Posterior cingulate gyrus (tissue), 11 donors: ENCODE results near the gene OTOGL.

Experiments used
- DNase-seq, 10 donors: peaks; one replicate each; pipeline versions ENCODE4 v3.0.0 to v3.0.0-alpha.2; 2020 to 2021; ENCODE audit warnings: mixed read lengths in 3 of 10
- intact Hi-C: fragments of 100-400 bp; cut with DNase I; formaldehyde crosslinking; loops from one replicate; pipeline ENCODE4 v1.15.1; 2023

The OTOGL gene

GRCh38 chr12:80183939-80184338 is 84.6 kb downstream of the OTOGL start:
- DNase-seq, result no peak
- intact Hi-C loops, result loop anchor here (10.0 kb wide), 2 partner anchors 249 to 299 kb away; partner anchors contain the start of gene PPP1R12A

DNA sequence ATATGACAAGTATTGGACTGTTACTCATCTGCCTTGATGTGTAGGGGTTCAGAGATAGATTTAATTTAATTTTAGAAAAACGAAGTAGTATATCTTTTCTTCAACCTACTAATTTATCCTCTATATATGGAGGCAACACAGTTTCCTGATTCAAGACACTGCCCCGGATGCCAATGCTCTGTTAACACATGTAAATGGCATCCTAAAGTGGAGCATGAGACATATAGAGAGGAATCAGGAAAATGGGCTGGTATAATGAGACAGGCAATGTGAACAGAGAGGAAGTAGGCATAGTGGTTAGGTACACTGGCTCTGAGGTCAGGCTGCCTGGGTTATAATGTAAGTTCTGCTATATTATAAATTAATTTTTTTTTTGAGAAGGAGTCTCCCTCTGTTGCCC is 85.6 kb downstream of the OTOGL start:
- DNase-seq, result no peak
- intact Hi-C loops, result loop anchor here (5.0 to 10.0 kb wide), 3 partner anchors 250 to 628 kb away; partner anchors contain the start of gene PPP1R12A

GRCh38 chr12:80186727-80187217 is 87.4 kb downstream of the OTOGL start:
- peak in 2 of 10 donors; percentile 12 to 21 for DNase-seq
- intact Hi-C loops, result loop anchor here (5.0 to 10.0 kb wide), 3 partner anchors 252 to 629 kb away; partner anchors contain the start of gene PPP1R12A

DNA sequence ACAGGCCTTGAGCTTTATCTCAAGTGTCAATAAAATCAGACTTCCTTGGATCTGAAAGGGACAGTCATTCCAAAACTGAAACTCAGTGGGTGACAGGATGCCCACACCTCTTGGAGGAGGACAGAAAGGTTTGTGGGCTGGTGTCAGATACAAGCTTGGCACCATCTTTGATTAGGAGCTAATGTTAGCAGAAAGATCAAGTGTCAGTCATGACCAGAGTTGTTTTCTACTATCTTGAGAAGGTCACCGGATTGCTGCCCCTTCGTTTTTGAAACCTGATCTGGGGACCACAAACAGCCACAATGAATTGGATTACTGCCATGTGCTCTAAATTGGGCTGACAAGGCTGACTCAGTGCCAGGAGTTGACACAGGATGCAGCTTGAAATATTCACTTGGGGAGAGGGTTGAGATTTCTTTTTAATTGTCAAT is 88.3 kb downstream of the OTOGL start:
- intact Hi-C loops, result loop anchor here (5.0 to 10.0 kb wide), 3 partner anchors 253 to 630 kb away; partner anchors contain the start of gene PPP1R12A
- no peak for DNase-seq

GRCh38 chr12:80188576-80188975 is 89.2 kb downstream of the OTOGL start:
- intact Hi-C loops, result loop anchor here (5.0 to 10.0 kb wide), 3 partner anchors 254 to 631 kb away; partner anchors contain the start of gene PPP1R12A
- DNase-seq, result no peak

- no peak for DNase-seq
- intact Hi-C loops, result loop anchor here (5.0 to 10.0 kb wide), 3 partner anchors 254 to 632 kb away; partner anchors contain the start of gene PPP1R12A
Measured at GRCh38 chr12:80189241-80189640, 89.9 kb downstream of the OTOGL start.

DNA sequence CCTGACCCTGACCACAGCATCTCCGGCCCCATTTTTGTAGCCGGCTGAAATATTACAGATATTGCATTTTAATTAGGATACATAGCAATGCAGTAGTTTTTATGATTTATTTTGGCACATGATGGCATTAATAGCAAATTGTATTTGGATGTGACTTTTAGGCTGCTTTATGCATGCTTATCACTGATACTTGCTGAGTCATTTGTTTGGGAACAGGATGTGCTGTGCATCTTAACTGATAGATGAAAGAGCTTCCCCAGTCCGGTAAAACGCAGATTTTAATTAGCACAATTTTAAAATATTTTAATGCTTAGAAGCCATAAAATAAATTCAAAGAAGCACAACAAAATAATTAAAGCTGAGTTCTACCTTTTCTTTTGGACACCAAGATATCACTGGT is 90.7 kb downstream of the OTOGL start:
- intact Hi-C loops, result no loop called here
- DNase-seq, result no peak

DNA sequence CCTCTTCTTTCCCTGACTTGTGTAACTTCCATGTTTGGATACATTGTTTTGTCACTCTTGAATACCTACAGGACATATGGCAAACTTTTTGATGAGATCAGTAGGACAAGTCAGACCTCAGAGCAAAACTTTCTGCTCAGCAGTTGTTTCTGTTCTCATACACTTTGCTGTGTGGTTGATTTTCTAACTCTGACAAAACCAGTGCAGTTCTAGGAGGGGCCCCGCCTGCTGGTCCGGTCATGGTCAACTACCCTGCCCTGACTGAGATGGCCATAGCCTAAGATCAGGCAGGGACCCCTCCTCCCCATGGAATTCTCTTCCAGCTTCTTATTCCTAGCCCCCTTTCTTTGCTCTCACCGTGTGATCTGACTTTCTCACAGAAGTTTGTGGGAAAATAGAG is 92.8 kb downstream of the OTOGL start:
- DNase-seq, result no peak
- intact Hi-C loops, result no loop called here

- no peak for DNase-seq
- intact Hi-C loops, result no loop called here
Measured at GRCh38 chr12:80193865-80194264, 94.5 kb downstream of the OTOGL start.

DNA sequence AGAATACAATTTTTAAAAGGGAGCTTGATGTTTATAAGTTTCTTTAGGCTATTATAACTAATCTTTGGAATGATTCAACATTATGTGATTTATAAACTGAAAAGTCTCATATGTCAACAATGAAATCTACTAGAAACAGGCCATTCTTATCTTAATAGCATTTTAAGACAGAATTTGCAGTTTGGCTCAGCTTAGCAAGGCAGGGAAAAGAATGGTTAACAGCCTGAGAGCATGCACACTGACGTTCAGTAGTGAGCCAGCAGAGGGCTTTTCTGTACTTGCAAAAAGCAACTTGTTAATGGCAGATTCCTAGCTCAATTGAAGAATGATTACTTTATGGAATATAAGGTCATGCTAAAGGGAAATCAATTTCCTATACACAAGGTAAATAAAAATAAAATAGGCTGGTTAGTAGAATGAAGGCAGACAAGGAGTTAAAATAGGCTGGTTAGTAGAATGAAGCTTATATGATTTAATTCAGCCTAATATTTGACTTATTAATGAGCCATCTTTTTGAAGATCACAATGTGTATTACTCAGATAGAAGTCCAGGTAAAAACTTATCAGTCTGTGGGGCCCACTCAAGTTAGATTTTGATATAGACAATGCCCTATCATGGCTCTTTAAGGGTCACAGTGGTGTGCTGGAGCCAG is 95.9 kb downstream of the OTOGL start:
- peak in 1 of 10 donors; percentile 9 for DNase-seq
- intact Hi-C loops, result loop anchor here (5.0 kb wide), 1 partner anchor 72 kb away; no protein-coding TSS in a partner anchor

DNA sequence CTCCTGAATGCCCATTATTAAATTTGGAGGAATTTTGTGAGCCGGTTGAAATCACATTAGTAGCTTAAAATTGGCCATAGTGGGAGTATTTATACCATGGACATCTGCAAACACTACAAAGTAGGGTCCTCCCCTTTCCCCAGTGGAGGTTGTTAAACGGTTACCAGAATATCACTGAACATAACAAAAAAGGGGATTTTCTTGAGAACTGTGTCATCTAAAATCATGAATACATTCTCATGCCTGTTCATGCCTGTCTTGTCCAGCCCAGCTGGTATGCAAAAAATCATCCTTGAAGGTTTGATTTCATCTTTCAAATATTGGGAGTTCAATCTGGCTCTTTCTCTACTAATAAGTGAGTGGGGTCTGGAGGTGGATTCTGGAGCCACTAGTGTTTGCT is 96.4 kb downstream of the OTOGL start:
- no peak for DNase-seq
- intact Hi-C loops, result loop anchor here (5.0 kb wide), 1 partner anchor 72 kb away; no protein-coding TSS in a partner anchor

DNA sequence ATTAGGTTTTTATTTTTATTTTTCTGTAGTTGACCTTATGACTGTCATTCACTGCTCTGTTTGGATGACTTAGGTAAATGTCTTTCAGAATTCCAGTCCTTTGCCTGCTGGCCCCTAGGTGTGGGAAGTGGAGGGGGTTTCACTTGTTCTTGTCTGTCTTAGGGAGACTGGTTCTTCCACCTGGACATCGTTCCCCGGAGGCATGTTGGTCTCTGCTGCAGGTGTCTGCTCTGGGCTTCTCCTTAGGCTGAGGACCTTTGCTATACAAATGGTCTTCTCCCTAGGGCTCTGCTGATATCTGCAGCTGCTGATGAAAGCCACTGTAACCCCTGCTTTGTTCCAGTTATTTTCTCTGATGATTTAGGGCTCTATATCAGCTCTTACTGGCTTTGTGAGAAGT is 97.1 kb downstream of the OTOGL start:
- intact Hi-C loops, result loop anchor here (5.0 kb wide), 1 partner anchor 71 kb away; no protein-coding TSS in a partner anchor
- DNase-seq, result no peak

DNA sequence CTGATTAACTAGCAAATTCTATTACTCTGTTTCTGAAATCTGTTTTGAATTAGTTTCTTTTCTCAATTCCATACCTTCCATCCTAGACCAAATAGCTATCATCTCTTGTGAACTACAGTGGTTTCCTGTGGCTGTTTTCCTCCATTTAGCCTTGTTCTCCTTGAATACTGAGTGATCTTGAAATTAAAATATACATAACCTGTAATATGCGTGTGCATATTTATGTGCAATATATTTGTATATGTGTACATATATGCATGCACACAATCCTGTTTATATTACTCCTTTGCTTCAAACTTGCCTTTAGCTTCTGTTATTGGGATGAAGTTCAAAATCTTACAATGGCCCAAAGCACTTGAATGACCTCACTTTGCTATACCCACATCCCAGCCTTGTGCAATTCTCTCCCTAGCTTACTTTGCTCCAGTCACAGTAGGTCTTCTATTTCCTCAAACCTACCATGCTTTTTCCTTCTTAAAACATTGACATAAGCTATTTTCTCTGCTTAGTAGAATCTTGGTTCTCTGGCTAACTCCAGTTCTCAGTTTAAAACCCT is 99.5 kb downstream of the OTOGL start:
- no peak for DNase-seq
- intact Hi-C loops, result loop anchor here (5.0 kb wide), 1 partner anchor 68 kb away; no protein-coding TSS in a partner anchor

DNA sequence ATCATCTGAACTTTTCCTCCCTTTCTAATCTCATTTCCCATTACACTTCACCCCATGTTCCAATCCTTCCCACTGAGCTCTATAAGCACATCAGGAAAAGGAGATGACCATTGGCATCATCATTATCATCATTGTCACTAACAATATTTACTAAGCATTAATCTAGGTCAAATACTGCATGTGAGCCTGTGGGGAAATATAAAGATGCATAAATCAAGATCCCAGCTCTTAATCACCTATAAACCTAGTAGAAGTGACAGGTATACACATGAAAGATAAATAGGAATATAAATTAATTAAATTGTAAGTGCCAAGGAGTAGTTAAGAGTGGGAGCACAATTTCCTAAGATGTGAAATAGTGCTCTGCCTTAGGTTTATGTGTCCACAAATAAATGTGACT is 100.6 kb downstream of the OTOGL start:
- DNase-seq, result no peak
- intact Hi-C loops, result loop anchor here (5.0 kb wide), 1 partner anchor 67 kb away; no protein-coding TSS in a partner anchor

GRCh38 chr12:80200414-80200813 is 101.1 kb downstream of the OTOGL start:
- no peak for DNase-seq
- intact Hi-C loops, result no loop called here

DNA sequence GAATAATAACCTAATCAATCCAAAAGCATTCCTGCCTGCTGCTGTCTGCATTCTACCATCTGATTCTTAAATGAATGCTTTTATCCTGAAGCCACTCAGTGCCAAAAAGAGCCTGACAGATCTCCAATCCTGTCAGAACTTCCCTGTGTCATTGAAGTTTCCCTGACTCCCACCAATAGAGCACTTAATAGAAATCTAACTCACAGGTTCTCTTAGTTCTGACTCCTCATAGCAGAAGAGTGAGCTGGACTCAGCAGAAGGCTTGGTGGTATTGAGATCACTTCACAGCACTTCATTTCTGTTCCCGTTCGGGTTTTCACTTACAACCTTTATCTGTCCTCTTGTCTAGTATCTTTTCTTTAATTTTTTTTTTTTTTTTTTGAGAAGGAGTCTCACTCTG is 102.6 kb downstream of the OTOGL start:
- no peak for DNase-seq
- intact Hi-C loops, result no loop called here

DNA sequence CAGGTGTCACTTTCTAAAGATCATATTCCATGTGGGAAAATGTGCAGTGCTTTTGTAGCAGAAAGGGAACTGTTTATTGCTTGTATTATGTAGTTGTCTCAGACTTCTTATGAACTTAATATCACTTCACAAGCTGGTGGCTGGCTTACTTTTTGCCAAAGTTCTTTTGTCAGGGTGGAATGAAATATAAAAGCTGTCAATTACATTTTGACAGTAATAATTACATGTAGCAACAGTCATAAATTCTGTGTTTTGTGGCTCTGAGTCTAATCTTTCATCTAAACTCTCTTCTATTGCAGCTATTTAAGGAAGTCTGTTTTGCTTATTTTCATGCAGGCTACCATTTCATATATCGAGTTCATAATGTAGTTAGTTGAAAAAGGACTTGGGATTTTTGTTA is 106.6 kb downstream of the OTOGL start:
- intact Hi-C loops, result no loop called here
- DNase-seq, result no peak

DNA sequence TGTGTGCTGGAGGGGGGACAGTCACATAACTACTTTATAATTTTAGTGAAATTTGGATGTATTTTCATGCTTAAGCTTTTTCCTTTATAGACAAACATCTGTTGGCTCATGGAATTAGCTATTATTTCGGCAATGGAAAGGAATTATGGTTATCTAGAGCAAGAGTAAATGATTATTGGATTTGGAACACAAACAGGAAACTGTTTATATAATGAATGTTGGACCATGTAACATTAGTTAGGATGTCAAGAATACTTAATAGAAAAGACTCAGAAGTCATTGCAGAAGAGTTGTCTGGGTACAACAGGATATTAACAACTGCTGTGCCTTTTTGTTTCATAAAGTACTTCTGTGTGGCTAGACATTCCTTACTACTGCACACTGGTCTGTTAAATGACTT is 108.7 kb downstream of the OTOGL start:
- no peak for DNase-seq
- intact Hi-C loops, result no loop called here

GRCh38 chr12:80211671-80212070 is 112.3 kb downstream of the OTOGL start:
- DNase-seq, result no peak
- intact Hi-C loops, result no loop called here

GRCh38 chr12:80212938-80213645 is 113.8 kb downstream of the OTOGL start:
- DNase-seq, result no peak
- intact Hi-C loops, result no loop called here

- DNase-seq, result no peak
- intact Hi-C loops, result no loop called here
Measured at GRCh38 chr12:80213871-80214270, 114.5 kb downstream of the OTOGL start.
